HG03342 (cell line): ENCODE measurements around the gene PSME2.

Experiments
- ATAC-seq: cut with Tn5 transposase; IDR thresholded peaks from one replicate; pipeline ENCODE4 v1.9.1; 2021; ENCODE audit warnings: mild to moderate bottlenecking, moderate library complexity; ENCODE audit not compliant: unreplicated experiment

PSME2 gene

DNA sequence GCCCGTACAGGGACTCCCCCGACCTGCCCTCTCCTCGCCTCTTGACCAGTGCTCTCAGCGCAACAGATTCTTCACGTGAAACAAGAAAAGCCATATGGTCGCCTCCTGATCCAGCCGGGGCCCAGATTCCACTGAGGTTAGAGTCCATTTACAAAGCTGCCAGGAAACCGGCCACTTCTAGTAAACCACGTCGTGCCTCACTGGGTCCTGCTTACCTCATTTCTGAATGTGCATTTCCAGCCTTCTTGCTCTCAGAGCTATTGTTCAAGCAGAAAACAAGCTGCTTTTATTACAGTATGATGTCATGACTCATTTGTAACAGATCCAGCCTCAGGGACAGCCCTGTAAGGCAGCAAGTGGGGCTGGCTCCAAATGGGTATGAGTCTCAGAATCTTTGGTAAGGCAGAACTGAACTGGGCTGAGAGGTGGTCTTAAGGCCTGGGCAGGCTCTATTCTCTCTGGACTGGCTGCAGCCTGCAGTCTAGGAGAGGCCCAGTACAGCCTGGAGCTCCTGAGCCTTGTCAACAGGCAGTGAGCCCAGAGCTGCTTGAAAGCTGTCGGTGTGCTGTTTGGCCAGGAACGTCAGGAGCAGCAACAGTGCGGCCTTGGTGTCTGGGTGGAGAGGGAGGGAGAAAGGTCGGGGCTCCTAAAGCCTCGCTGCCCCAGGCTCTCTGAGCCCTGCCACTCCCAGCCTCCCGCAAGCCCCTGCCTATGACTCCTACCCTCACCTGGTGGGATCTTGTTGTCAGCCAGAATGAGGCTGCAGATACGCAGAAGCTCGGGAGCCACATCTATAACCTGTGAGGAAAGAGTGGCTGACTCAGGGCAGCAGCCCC lies 33.8 kb upstream of the PSME2 start:
- no peak for ATAC-seq

- ATAC-seq, result no peak
These were observed 33.0 kb upstream of the PSME2 start for GRCh38 chr14:24179294-24179960.

GRCh38 chr14:24178399-24179178 lies 32.2 kb upstream of the PSME2 start:
- ATAC-seq, result no peak

- no peak for ATAC-seq
These were observed 31.5 kb upstream of the PSME2 start for GRCh38 chr14:24177891-24178290.

DNA sequence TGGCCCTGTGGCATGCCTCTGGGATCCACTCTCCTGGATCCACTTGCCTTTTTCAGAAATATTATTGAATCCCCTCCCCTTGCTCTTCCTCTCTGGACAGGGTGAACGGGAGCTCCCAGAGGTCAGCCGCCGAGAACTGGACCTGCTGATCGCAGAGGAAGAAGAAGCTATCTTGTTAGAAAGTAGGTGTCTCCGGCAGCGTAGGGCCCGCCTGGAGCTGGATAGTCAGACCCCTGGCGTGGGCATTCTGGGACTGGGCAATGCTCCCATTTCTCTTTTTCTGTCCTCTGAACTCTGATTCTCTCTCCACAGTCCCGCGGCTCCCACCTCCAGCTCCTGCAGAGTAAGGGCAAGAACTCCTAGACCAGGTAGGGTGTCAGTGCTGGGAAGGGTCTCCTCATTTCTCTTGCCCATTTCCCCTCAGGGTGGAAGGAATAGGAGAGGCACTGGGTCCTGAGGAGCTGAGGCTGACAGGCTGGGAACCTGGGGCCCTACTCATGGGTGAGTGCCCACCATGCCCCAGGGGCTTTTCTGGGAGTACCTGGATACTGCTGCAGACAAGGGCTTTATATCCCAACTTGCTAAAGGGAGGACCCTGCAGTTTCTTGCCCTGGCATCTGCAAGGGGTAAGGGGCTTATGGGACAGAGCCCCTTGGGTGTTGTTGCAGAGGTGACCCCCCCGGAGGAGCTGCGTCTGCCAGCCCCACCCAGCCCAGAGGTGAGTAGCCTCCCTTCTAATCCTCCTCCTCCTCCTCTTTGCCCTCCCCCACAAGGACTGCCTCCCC lies 30.8 kb upstream of the PSME2 start:
- no peak for ATAC-seq

DNA sequence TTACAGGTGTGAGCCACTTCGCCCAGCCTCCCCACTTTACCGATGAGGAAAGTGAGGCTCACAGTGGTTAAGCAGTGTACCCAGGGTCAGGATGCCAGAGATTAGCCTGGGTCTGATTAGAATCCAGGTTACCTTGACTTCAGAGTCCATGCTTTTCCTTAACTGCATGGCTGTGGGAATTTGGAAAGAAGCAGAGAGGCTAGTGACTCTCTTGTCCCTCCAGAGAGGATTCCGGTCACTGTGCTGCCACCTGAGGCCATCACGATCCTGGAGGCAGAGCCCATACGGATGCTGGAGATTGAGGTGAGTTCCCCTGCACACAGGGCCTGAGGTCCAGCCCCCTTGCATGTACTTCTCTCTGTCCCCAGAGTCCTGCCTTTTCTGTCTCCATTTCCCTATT lies 30.2 kb upstream of the PSME2 start:
- no peak for ATAC-seq

DNA sequence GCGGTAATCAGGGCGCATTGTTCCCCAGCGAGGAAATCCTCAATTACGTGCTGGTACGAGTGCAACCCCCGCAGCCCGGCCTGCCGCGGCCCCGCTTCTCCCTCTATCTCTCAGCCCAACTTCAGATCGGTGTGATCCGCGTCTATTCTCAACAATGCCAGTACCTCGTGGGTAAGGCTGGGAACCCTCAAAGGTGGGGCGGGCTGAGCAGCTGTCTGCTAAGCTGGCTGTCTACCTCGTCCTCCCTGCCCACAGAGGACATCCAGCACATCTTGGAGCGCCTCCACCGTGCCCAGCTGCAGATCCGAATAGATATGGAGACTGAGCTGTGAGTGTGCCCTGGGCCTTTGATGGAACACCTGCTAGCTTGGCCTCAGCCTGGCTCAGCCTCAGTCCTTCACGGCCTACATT lies 26.5 kb upstream of the PSME2 start:
- no peak for ATAC-seq

DNA sequence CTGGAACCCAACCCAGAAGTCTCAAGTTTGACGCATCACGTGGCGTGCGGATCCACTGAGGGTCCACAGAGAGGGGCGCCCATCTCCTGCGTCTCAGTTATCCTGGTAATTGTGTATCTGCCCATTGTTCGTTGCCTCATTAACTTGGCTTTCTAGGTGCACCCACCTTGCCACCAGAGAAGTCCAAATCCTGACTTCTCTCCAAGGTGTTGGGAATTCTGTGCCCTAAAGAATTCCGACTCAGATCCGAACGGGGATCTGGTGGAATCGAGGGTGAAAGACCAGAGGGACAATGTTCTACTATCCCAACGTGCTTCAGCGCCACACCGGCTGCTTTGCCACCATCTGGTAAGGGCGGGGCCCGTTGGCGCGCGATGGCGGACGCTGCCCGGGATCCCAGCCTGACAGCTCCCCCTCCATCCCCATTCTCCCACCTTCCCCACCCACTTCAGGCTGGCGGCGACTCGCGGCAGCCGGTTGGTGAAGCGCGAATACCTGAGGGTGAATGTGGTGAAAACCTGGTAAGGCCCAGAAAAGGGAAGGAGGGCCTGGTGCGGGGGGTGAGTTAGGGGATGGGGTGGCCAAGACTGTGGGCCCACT lies 26.0 kb upstream of the PSME2 start:
- no peak for ATAC-seq

GRCh38 chr14:24171422-24172260 lies 25.2 kb upstream of the PSME2 start, which contains the start of gene REC8:
Gene REC8 (plus strand): TSS chr14:24172080. CDS start chr14:24172553, 473 bp downstream.
- peak; percentile 72 for ATAC-seq

- ATAC-seq, result no peak
These were observed 21.2 kb upstream of the PSME2 start for GRCh38 chr14:24167469-24168114.

DNA sequence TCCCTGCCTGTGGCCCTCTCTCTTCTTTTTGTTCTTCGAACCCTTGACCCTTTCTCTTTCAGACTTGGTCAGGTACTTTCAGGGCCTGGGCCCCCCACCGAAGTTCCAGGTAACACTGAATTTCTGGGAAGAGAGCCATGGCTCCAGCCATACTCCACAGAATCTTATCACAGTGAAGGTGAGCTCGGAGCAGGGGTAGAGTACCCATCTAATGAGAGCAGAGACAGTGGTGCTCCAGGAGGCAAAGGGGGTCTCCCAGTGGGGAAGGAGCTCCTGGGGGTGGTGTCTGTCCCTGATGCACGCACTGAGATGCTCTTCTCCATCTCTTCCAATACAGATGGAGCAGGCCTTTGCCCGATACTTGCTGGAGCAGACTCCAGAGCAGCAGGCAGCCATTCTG lies 19.4 kb upstream of the PSME2 start:
- no peak for ATAC-seq

GRCh38 chr14:24164518-24164991 lies 18.1 kb upstream of the PSME2 start:
- no peak for ATAC-seq

GRCh38 chr14:24162093-24162492 lies 15.7 kb upstream of the PSME2 start:
- no peak for ATAC-seq

GRCh38 chr14:24160850-24161804 lies 14.7 kb upstream of the PSME2 start, which contains the start of gene IRF9:
Gene IRF9 (plus strand): TSS chr14:24161265. CDS start chr14:24162145, 880 bp downstream.
- peak; percentile 70 for ATAC-seq

DNA sequence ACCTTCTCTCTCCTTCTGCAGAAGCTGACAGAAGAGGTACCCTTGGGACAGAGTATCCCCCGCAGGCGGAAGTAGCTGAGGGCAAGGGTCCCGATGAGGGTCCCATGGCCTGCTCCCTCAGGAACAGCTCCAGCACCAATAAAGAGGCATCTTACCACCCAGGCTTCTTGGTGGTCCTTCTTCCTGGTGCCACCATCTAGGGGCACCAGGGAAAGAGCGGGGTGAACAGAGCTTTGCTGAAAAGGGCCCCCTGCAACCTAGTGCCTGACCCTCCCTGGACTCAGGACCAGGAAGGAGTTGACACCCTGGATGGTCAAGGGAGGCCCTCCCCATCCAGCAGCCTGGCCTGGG lies 14.1 kb upstream of the PSME2 start:
- no peak for ATAC-seq

- ATAC-seq, result no peak
These were observed 13.5 kb upstream of the PSME2 start for GRCh38 chr14:24159777-24160498.

GRCh38 chr14:24157331-24157730 lies 10.9 kb upstream of the PSME2 start:
- no peak for ATAC-seq
